ENCODE results near the gene LGALS3BP. TPM values are rescaled to one million over a fixed set of nuclear protein-coding genes. Genes with fewer than 3 reads are reported as not detected.
"Not testable (repeated sequence)": the region's sequence is repeated elsewhere in the genome, so short reads cannot be mapped to it uniquely, and the experiment has no call there.

Gene LGALS3BP
- polyA plus RNA-seq, 1 donor (not counting 4 experiments of a cell fraction or from before 2014, with no cell fraction given), result 53.0 TPM

DNA sequence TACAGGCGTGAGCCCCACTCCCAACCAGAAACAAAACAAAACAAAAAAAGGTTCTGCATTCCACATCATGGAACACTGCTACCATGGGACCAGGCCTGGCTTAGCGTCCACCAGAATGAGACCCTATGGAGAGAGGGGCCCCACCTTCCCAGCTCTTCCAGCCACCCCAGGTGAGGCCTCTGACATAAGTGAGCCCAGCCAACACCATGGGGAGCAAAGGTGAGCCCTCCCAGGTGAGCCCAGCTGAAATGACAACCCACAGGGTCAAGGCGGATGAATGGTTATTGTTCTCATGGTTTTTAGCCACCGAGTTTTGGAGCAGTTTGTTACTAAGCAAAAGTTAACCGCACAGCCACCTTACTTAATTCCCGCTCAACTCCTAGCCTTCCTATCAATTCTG lies 16.3 kb downstream of the LGALS3BP start:
- DNase-seq (ENCODE audit: low read depth, low spot score) (no peak), FAIRE-seq (no peak)
- Histone ChIP-seq H3K9me1 (ENCODE audit: control insufficient read depth, extremely low read depth, insufficient read depth, low read length) (no peaks in the 10 kb centered on the region), H3K27ac (ENCODE audit: control insufficient read depth, insufficient read depth, low read length) (no peak overlapping the region), H3K36me3 (ENCODE audit: control insufficient read depth in 2 of 2, extremely low read depth in 1 of 2, insufficient read depth in 2 of 2, low read length in 2 of 2) (no peaks in the 10 kb centered on the region), H3K27me3 (ENCODE audit: control insufficient read depth, extremely low read depth, insufficient read depth, low read length) (no peaks in the 10 kb centered on the region), H4K20me1 (ENCODE audit: control insufficient read depth, extremely low read depth, insufficient read depth, low read length) (no peaks in the 10 kb centered on the region), H3K4me1 (ENCODE audit: control insufficient read depth, extremely low read depth, insufficient read depth, low read length) (peaks cover 3% of the 10 kb centered on the region), H2AFZ (ENCODE audit: control insufficient read depth, low read length) (no peak overlapping the region), H3K4me2 (ENCODE audit: control insufficient read depth, extremely low read depth, insufficient read depth, low read depth, low read length) (no peak overlapping the region), H3K4me3 (ENCODE audit: control insufficient read depth in 2 of 3, extremely low read depth in 1 of 3, insufficient read depth in 2 of 3, low read depth in 1 of 3, low read length in 3 of 3) (no peak overlapping the region), H3K9ac (ENCODE audit: control insufficient read depth, extremely low read depth, insufficient read depth, low read length) (no peak overlapping the region), H3K9me3 (ENCODE audit: control insufficient read depth, low read depth, low read length) (no peaks in the 10 kb centered on the region), H3K79me2 (ENCODE audit: control insufficient read depth, insufficient read depth, low read length) (no peaks in the 10 kb centered on the region)
- dilution Hi-C loops (cut with MboI; ENCODE audit: extremely low pct_ligation_motif_present, low sequenced_read_pairs), result no loop called here
- TF ChIP-seq, protein P1, sequence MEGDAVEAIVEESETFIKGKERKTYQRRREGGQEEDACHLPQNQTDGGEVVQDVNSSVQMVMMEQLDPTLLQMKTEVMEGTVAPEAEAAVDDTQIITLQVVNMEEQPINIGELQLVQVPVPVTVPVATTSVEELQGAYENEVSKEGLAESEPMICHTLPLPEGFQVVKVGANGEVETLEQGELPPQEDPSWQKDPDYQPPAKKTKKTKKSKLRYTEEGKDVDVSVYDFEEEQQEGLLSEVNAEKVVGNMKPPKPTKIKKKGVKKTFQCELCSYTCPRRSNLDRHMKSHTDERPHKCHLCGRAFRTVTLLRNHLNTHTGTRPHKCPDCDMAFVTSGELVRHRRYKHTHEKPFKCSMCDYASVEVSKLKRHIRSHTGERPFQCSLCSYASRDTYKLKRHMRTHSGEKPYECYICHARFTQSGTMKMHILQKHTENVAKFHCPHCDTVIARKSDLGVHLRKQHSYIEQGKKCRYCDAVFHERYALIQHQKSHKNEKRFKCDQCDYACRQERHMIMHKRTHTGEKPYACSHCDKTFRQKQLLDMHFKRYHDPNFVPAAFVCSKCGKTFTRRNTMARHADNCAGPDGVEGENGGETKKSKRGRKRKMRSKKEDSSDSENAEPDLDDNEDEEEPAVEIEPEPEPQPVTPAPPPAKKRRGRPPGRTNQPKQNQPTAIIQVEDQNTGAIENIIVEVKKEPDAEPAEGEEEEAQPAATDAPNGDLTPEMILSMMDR (optimal IDR thresholded peaks at IDR 0.05 in 1 of 3, IDR thresholded peaks at IDR 0.05 in 1 of 3, conservative IDR thresholded peaks at IDR 0.05 in 1 of 3; ENCODE audit: extremely low read depth in 1 of 3, insufficient read depth in 2 of 3, low read length in 3 of 3), result no peak
- no peak for TF ChIP-seq EZH2 (IDR thresholded peaks at IDR 0.05; ENCODE audit: low read length)

DNA sequence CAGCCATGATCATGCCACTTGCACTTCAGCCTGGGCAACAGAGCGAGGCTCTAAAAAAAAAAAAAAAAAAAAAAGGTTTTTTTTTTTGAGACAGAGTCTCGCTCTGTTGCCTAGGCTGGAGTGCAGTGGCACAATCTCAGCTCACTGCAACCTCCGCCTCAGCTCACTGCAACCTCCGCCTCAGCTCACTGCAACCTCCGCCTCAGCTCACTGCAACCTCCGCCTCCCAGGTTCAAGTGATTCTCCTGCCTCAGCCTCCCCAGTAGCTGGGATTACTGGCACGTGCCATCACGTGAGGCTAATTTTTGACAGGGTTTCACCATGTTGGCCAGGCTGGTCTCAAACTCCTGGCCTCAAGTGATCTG lies 16.8 kb downstream of the LGALS3BP start:
- H3K4me3 ChIP-seq (ENCODE audit: control insufficient read depth in 2 of 3, extremely low read depth in 1 of 3, insufficient read depth in 2 of 3, low read depth in 1 of 3, low read length in 3 of 3); H3K9ac ChIP-seq (ENCODE audit: control insufficient read depth, extremely low read depth, insufficient read depth, low read length); H3K9me3 ChIP-seq (ENCODE audit: control insufficient read depth, low read depth, low read length); dilution Hi-C loops (cut with MboI; ENCODE audit: extremely low pct_ligation_motif_present, low sequenced_read_pairs); H3K36me3 ChIP-seq (ENCODE audit: control insufficient read depth in 2 of 2, extremely low read depth in 1 of 2, insufficient read depth in 2 of 2, low read length in 2 of 2); H3K4me2 ChIP-seq (ENCODE audit: control insufficient read depth, extremely low read depth, insufficient read depth, low read depth, low read length); H3K79me2 ChIP-seq (ENCODE audit: control insufficient read depth, insufficient read depth, low read length); H3K27ac ChIP-seq (ENCODE audit: control insufficient read depth, insufficient read depth, low read length); H3K4me1 ChIP-seq (ENCODE audit: control insufficient read depth, extremely low read depth, insufficient read depth, low read length); H4K20me1 ChIP-seq (ENCODE audit: control insufficient read depth, extremely low read depth, insufficient read depth, low read length); H3K9me1 ChIP-seq (ENCODE audit: control insufficient read depth, extremely low read depth, insufficient read depth, low read length); H2AFZ ChIP-seq (ENCODE audit: control insufficient read depth, low read length); FAIRE-seq; DNase-seq (ENCODE audit: low read depth, low spot score); H3K27me3 ChIP-seq (ENCODE audit: control insufficient read depth, extremely low read depth, insufficient read depth, low read length): not testable (repeated sequence)

DNA sequence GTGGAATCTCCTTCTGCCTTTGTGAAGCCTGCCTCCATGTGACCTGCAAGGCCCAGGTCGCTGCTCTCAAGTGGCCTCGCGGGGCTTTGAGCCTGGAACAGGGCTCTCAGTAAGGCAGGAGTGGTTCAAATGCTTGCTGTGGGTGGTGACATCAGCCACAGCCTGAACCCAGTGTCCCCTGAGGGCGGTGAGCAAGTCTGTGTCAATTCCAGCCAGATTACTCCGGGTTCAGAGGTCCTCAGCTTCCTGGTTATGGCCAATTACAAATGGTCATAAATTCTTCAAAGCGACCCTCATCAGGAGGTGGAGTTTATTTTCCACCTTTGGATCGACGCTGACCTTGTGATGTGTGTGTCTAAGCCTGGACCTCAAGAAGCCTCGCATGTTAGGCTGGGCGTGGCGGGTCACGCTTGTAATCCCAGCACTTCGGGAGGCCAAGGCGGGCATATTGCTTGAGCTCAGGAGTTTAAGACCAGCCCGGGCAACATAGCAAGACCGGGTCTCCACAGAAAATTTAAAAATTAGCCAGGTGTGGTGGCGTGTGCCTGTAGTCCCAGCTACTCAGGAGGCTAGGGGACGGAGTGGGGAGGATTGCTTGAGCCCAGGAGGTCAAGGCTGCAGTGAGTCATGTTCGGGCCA lies 17.3 kb downstream of the LGALS3BP start:
- Histone ChIP-seq H2AFZ (ENCODE audit: control insufficient read depth, low read length) (no peak overlapping the region), H3K4me2 (ENCODE audit: control insufficient read depth, extremely low read depth, insufficient read depth, low read depth, low read length) (no peak overlapping the region), H3K4me3 (ENCODE audit: control insufficient read depth in 2 of 3, extremely low read depth in 1 of 3, insufficient read depth in 2 of 3, low read depth in 1 of 3, low read length in 3 of 3) (no peak overlapping the region), H3K27ac (ENCODE audit: control insufficient read depth, insufficient read depth, low read length) (no peak overlapping the region), H3K36me3 (ENCODE audit: control insufficient read depth in 2 of 2, extremely low read depth in 1 of 2, insufficient read depth in 2 of 2, low read length in 2 of 2) (no peaks in the 10 kb centered on the region), H3K4me1 (ENCODE audit: control insufficient read depth, extremely low read depth, insufficient read depth, low read length) (peaks cover 3% of the 10 kb centered on the region), H3K27me3 (ENCODE audit: control insufficient read depth, extremely low read depth, insufficient read depth, low read length) (no peaks in the 10 kb centered on the region), H3K9ac (ENCODE audit: control insufficient read depth, extremely low read depth, insufficient read depth, low read length) (no peak overlapping the region), H3K9me1 (ENCODE audit: control insufficient read depth, extremely low read depth, insufficient read depth, low read length) (no peaks in the 10 kb centered on the region), H4K20me1 (ENCODE audit: control insufficient read depth, extremely low read depth, insufficient read depth, low read length) (no peaks in the 10 kb centered on the region), H3K79me2 (ENCODE audit: control insufficient read depth, insufficient read depth, low read length) (no peaks in the 10 kb centered on the region), H3K9me3 (ENCODE audit: control insufficient read depth, low read depth, low read length) (no peaks in the 10 kb centered on the region)
- dilution Hi-C loops (cut with MboI; ENCODE audit: extremely low pct_ligation_motif_present, low sequenced_read_pairs), result no loop called here
- no peak for FAIRE-seq
- TF ChIP-seq, protein P1 (optimal IDR thresholded peaks at IDR 0.05 in 1 of 3, IDR thresholded peaks at IDR 0.05 in 1 of 3, conservative IDR thresholded peaks at IDR 0.05 in 1 of 3; ENCODE audit: extremely low read depth in 1 of 3, insufficient read depth in 2 of 3, low read length in 3 of 3), result no peak
- TF ChIP-seq EZH2 (IDR thresholded peaks at IDR 0.05; ENCODE audit: low read length), result no peak
- DNase-seq (ENCODE audit: low read depth, low spot score), result no peak
